GM13977 (cell line): Measurements from ENCODE around the gene MSI2.

Source experiments
- DNase-seq: peaks from one replicate; pipeline ENCODE4 v3.0.0; 2012; ENCODE audit warnings: low spot score
- CTCF ChIP-seq: IDR thresholded peaks from 2 replicates; pipeline ENCODE4 v1.5.1; 2012; ENCODE audit warnings: mild to moderate bottlenecking, control low read depth; ENCODE audit not compliant: insufficient read depth; ENCODE audit errors: extremely low read depth, missing control alignments
- in situ Hi-C: fragments of 300-500 bp; cut with MboI; formaldehyde crosslinking; loops from one replicate; pipeline ENCODE4 v1.12.0; 2022; ENCODE audit warnings: low sequenced_read_pairs, low pct_unique_long_range_greater_than_20kb, mixed read lengths, inconsistent platforms; ENCODE audit not compliant: unreplicated experiment

The MSI2 gene

GRCh38 chr17:57400648-57401047, 144.3 kb downstream of the MSI2 start:
- in situ Hi-C loops = no loop called here
- no peak for DNase-seq
- no peak for TF ChIP-seq CTCF

GRCh38 chr17:57401556-57402488, 145.5 kb downstream of the MSI2 start:
- DNase-seq = no peak
- in situ Hi-C loops = no loop called here
- peak; percentile 29 for TF ChIP-seq CTCF

GRCh38 chr17:57402681-57403180, 146.4 kb downstream of the MSI2 start:
- in situ Hi-C loops = no loop called here
- no peak for DNase-seq
- no peak for TF ChIP-seq CTCF

- DNase-seq = no peak
- TF ChIP-seq CTCF = no peak
- in situ Hi-C loops = no loop called here
These were observed 146.9 kb downstream of the MSI2 start for GRCh38 chr17:57403236-57403635.

GRCh38 chr17:57404073-57404472, 147.8 kb downstream of the MSI2 start:
- TF ChIP-seq CTCF = peak; percentile 53
- in situ Hi-C loops = no loop called here
- peak; percentile 39 for DNase-seq

- in situ Hi-C loops = no loop called here
- TF ChIP-seq CTCF = no peak
- DNase-seq = no peak
These were observed 148.6 kb downstream of the MSI2 start for GRCh38 chr17:57404795-57405490.
